ENCODE data around the gene CRYGC.
"Not testable (repeated sequence)": the region's sequence is repeated elsewhere in the genome, so short reads cannot be mapped to it uniquely, and the experiment has no call there.

Gene CRYGC

GRCh38 chr2:208138334-208138733 is 8.7 kb upstream of the CRYGC start:
- DNase-seq (ENCODE audit: low read depth in 2 of 2, low spot score in 1 of 2), result not testable (repeated sequence)

DNA sequence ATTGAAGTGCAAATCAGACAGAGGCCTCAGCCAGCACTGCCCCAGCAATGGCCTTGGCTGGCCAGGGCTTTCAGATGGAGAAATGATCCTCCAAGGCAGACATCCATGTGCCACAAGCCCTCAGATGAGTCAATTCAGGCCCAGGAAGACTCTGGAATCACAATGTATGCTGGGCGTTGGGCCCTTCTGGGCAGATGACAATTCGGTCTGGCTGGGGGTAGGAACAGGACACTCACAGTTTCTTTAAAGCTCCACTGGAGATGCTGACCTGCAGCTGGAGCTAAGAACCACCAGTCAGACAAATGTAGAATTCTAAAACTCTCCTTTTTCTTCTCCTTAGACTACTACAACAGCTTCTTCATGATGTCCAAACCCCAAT is 7.1 kb upstream of the CRYGC start:
- no peak for DNase-seq (ENCODE audit: low read depth in 2 of 2, low spot score in 1 of 2)

GRCh38 chr2:208135794-208136715 is 6.4 kb upstream of the CRYGC start:
- no peak for DNase-seq (ENCODE audit: low read depth in 2 of 2, low spot score in 1 of 2)

GRCh38 chr2:208134928-208135586 is 5.4 kb upstream of the CRYGC start:
- DNase-seq (ENCODE audit: low read depth in 2 of 2, low spot score in 1 of 2), result no peak

GRCh38 chr2:208130712-208131110 is 1.1 kb upstream of the CRYGC start:
- DNase-seq (ENCODE audit: low read depth in 2 of 2, low spot score in 1 of 2), result no peak

DNA sequence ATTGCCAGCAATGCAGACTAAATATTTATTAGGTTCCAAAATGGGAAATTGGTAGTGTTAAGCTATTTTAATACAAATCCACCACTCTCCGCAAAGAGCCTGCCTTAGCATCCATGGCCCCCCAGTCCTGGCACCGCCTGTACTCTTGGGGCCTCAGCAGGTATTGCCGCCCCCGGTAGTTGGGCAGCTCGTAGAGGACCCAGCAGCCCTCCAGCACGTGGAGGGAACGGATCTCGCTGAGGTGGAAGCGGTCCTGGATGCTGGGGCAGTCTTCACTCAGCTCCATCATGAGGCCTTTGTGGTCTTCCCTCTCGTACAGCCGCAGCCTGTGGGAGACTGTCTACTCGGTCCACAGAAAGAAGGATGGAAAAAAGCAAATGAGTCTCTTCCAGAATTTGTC is 1.5 kb downstream of the CRYGC start:
- DNase-seq (ENCODE audit: low read depth in 2 of 2, low spot score in 1 of 2), result no peak

GRCh38 chr2:208127090-208127489 is 2.5 kb downstream of the CRYGC start:
- DNase-seq (ENCODE audit: low read depth in 2 of 2, low spot score in 1 of 2), result no peak

GRCh38 chr2:208125251-208125650 is 4.4 kb downstream of the CRYGC start:
- DNase-seq (ENCODE audit: low read depth in 2 of 2, low spot score in 1 of 2), result no peak

- DNase-seq (ENCODE audit: low read depth in 2 of 2, low spot score in 1 of 2), result not testable (repeated sequence)
These were observed 5.5 kb downstream of the CRYGC start, which contains the start of gene CRYGD for GRCh38 chr2:208124013-208124715. Gene CRYGD, minus strand, starts transcription at chr2:208124524. Its CDS starts 51 bp downstream, at chr2:208124473.

GRCh38 chr2:208122248-208122647 is 7.4 kb downstream of the CRYGC start:
- no peak for DNase-seq (ENCODE audit: low read depth in 2 of 2, low spot score in 1 of 2)

GRCh38 chr2:208118918-208119317 is 10.7 kb downstream of the CRYGC start:
- no peak for DNase-seq (ENCODE audit: low read depth in 2 of 2, low spot score in 1 of 2)

- not testable (repeated sequence) for DNase-seq (ENCODE audit: low read depth in 2 of 2, low spot score in 1 of 2)
These were observed 12.2 kb downstream of the CRYGC start for GRCh38 chr2:208117390-208117789.

- DNase-seq (ENCODE audit: low read depth in 2 of 2, low spot score in 1 of 2), result no peak
These were observed 16.7 kb downstream of the CRYGC start for GRCh38 chr2:208112969-208113368.

- DNase-seq (ENCODE audit: low read depth in 2 of 2, low spot score in 1 of 2), result not testable (repeated sequence)
These were observed 17.3 kb downstream of the CRYGC start for GRCh38 chr2:208112273-208112745.

DNA sequence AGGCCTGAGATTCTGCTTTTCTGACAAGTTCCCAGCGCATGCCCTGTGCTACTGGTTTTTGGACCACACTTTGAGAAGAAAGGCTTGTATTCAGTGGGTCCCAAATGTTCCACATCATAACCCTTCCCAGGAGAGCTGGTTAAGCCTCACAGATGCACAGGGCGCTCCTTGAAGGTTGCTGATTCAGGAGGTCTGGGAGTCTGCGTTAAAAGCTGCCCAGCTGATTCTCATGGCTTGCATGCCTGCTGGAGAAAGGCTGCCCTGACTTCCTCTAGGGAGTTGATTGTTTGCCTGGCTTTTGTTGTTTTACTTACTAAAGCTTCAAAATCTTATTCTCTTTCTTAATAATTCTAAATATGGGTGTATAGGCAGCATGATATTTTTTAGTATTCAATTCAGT is 26.0 kb downstream of the CRYGC start:
- no peak for DNase-seq (ENCODE audit: low read depth in 2 of 2, low spot score in 1 of 2)

- no peak for DNase-seq (ENCODE audit: low read depth in 2 of 2, low spot score in 1 of 2)
These were observed 27.7 kb downstream of the CRYGC start for GRCh38 chr2:208101716-208102631.

GRCh38 chr2:208099682-208100470 is 29.8 kb downstream of the CRYGC start:
- DNase-seq (ENCODE audit: low read depth in 2 of 2, low spot score in 1 of 2), result no peak

DNA sequence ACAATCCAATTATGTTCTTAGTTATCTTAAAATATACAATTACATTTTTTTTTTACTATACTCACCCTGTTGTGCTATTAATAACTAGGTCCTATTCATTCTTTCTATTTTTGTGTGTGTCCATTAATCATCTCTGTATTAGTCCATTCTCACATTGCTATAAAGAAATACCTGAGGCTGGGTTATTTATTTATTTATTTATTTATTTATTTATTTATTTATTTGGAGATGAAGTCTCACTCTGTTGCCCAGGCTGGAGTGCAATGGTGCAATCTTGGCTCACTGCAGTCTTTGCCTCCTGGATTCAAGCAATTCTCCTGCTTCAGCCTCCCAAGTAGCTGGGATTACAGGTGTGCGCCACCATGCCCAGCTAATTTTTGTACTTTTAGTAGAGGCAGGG is 30.9 kb downstream of the CRYGC start:
- DNase-seq (ENCODE audit: low read depth in 2 of 2, low spot score in 1 of 2), result not testable (repeated sequence)

- no peak for DNase-seq (ENCODE audit: low read depth in 2 of 2, low spot score in 1 of 2)
These were observed 31.4 kb downstream of the CRYGC start for GRCh38 chr2:208098267-208098666.

GRCh38 chr2:208097801-208098200 is 31.8 kb downstream of the CRYGC start:
- DNase-seq (ENCODE audit: low read depth in 2 of 2, low spot score in 1 of 2), result no peak

Data from stimulated activated CD8-positive, alpha-beta memory T cell treated with anti-CD3 and anti-CD28 coated beads, Interleukin-4, amount 100 ng/mL, for 1 hour (primary cell).